Measurements from ENCODE around the gene CDK14.

CDK14 gene

GRCh38 chr7:91243591-91244301, 647.6 kb downstream of the CDK14 start:
- Histone ChIP-seq H3K36me3 (no peaks in the 10 kb centered on the region), H3K27ac (no peak overlapping the region), H3K4me3 (ENCODE audit: low read depth, low read length) (no peak overlapping the region), H3K9me3 (ENCODE audit: severe bottlenecking) (no peaks in the 10 kb centered on the region), H3K27me3 (ENCODE audit: insufficient read depth, low read depth, severe bottlenecking) (no peaks in the 10 kb centered on the region)
- no peak for DNase-seq
- TF ChIP-seq CTCF (IDR thresholded peaks at IDR 0.05; ENCODE audit: low read depth, low read length), result no peak

- TF ChIP-seq CTCF (IDR thresholded peaks at IDR 0.05; ENCODE audit: low read depth, low read length), result no peak
- Histone ChIP-seq H3K27me3 (ENCODE audit: insufficient read depth, low read depth, severe bottlenecking) (no peaks in the 10 kb centered on the region), H3K4me3 (ENCODE audit: low read depth, low read length) (no peak overlapping the region), H3K9me3 (ENCODE audit: severe bottlenecking) (no peaks in the 10 kb centered on the region), H3K27ac (no peak overlapping the region), H3K36me3 (no peaks in the 10 kb centered on the region)
- DNase-seq, result no peak
Measured at GRCh38 chr7:91247500-91247899, 651.4 kb downstream of the CDK14 start.

GRCh38 chr7:91248996-91249395, 652.9 kb downstream of the CDK14 start:
- H3K36me3 ChIP-seq, result no peaks in the 10 kb centered on the region
- no peak for DNase-seq
- H3K27me3 ChIP-seq (ENCODE audit: insufficient read depth, low read depth, severe bottlenecking), result no peaks in the 10 kb centered on the region
- no peak overlapping the region for H3K4me3 ChIP-seq (ENCODE audit: low read depth, low read length)
- H3K27ac ChIP-seq, result no peak overlapping the region
- no peaks in the 10 kb centered on the region for H3K9me3 ChIP-seq (ENCODE audit: severe bottlenecking)
- TF ChIP-seq CTCF (IDR thresholded peaks at IDR 0.05; ENCODE audit: low read depth, low read length), result no peak

- no peaks in the 10 kb centered on the region for H3K9me3 ChIP-seq (ENCODE audit: severe bottlenecking)
- no peak overlapping the region for H3K4me3 ChIP-seq (ENCODE audit: low read depth, low read length)
- no peak for DNase-seq
- no peaks in the 10 kb centered on the region for H3K27me3 ChIP-seq (ENCODE audit: insufficient read depth, low read depth, severe bottlenecking)
- H3K36me3 ChIP-seq, result no peaks in the 10 kb centered on the region
- no peak overlapping the region for H3K27ac ChIP-seq
- no peak for TF ChIP-seq CTCF (IDR thresholded peaks at IDR 0.05; ENCODE audit: low read depth, low read length)
Measured at GRCh38 chr7:91249506-91250233, 653.5 kb downstream of the CDK14 start.

- Histone ChIP-seq H3K9me3 (ENCODE audit: severe bottlenecking) (no peaks in the 10 kb centered on the region), H3K27ac (no peak overlapping the region), H3K27me3 (ENCODE audit: insufficient read depth, low read depth, severe bottlenecking) (no peaks in the 10 kb centered on the region), H3K36me3 (no peaks in the 10 kb centered on the region), H3K4me3 (ENCODE audit: low read depth, low read length) (no peak overlapping the region)
- no peak for TF ChIP-seq CTCF (IDR thresholded peaks at IDR 0.05; ENCODE audit: low read depth, low read length)
- DNase-seq, result no peak
Measured at GRCh38 chr7:91250706-91251105, 654.6 kb downstream of the CDK14 start.
